DMS 273 (cell line): ENCODE data around the gene TGFBI.

Experiments
- DNase-seq: peaks from one replicate; lab custom pipeline; 2025; ENCODE audit not compliant: unreplicated experiment; lab: John Stamatoyannopoulos, UW

The TGFBI gene

DNA sequence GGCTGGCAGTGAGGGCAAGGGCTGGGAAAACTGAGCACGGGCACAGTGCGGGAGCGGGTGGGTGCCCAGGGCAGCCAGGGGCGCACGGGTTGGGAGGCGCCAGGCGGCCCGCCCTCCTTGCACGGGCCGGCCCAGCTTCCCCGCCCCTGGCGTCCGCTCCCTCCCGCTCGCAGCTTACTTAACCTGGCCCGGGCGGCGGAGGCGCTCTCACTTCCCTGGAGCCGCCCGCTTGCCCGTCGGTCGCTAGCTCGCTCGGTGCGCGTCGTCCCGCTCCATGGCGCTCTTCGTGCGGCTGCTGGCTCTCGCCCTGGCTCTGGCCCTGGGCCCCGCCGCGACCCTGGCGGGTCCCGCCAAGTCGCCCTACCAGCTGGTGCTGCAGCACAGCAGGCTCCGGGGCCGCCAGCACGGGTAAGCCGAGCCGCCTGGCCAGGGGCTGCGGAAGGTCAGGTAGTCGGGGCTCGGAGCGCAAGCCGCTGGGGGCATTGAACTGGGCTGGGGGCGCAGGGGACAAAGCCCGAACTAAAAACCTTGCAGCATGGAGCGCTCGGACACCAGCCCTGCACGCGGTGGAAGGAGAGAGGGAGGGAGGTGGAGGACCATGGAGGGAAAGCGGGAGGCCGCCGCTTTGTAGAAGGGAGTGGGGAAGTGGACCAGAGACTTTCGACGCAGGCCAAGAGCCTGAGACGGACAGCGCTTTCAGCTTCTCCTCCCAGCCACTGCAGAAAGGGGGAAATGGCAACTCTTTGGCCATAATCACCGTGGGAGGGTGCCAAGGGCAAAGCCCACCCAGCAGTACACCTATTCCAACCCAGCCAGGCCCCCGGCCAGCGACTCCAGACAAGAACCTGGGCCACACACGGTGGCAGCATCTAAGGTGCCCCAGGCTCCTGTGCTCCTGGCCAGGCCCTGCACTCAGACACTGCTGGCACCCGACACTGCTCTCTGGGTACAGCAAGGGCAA, at the start of gene TGFBI:
Gene TGFBI (plus strand): TSS at position 207 of the 961 bp plus-strand sequence. CDS start 68 bp downstream, at position 275.
- DNase-seq: peak; percentile 90

DNA sequence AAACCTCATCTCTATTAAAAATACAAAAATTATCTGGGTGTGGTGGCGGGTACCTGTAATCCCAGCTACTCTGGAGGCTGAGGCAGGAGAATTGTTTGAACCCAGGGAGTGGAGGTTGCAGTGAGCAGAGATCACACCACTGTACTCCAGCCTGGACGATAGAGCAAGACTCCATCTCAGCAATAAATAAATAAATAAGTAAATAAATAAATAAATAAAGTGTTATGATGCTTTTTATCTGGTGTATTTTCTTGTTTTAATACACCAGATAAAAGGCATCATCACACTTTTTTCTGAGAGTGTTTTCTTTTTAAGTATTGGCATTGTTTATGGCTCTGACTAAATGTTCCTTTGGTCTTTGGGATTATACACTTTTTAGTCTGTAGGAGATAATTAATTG, 49.8 kb upstream of the TGFBI start:
- no peak for DNase-seq

DNA sequence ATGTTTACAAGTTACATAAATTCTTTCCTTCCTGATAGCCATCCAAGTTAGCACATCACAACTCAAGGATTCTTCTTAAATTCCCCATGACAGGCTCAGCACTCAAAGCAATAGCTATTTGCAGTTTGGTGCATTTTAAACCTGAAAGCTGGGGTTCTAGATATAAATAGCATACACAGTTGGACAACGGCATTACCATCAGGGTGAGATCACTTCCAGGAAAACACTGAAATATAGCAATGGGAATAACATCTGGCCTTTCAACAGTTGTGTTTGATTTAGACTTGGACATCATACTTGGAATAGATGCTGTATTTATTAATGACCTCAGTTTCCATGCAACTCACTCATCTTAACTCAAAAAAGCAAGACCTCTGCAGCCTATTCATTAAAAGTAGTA, 49.3 kb upstream of the TGFBI start:
- peak; percentile 19 for DNase-seq

DNA sequence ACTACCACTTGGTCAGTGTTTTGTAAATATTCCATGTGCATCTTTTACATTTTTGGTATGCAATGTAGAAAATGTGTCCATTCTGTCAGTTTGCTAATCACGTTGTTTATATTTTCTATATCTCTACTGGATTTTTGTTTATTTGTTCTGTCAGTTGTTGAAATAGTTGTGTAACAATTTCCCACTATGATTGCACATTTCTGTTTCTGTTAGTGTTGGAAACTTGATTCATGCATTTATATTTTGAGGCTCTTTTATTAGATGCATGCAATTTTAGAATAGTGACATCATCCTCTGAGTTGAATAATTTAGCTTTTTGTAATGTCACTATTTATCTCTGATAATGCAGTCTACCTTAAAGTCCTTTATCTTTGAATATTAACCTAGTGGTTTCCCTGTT, 48.2 kb upstream of the TGFBI start:
- DNase-seq: no peak

DNA sequence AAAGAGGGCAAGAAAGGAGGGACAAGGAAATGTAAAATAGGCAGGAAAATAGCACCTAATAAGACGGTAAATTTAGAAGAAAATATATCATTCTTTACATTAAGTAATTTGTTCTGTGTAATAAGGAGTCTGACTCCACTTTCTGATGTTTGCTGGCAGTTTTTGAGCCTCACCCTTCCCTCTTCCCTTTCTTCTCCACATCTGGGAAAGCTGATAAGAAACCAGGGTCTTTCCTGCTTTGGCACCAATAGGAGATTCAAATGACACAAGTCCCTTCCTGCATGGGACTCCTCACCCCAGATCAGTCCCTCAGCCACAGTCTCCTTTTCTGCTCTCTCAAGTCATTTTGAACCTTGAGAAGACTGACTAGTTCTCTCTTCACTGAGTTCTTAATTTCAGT, 42.8 kb upstream of the TGFBI start:
- DNase-seq: no peak

DNA sequence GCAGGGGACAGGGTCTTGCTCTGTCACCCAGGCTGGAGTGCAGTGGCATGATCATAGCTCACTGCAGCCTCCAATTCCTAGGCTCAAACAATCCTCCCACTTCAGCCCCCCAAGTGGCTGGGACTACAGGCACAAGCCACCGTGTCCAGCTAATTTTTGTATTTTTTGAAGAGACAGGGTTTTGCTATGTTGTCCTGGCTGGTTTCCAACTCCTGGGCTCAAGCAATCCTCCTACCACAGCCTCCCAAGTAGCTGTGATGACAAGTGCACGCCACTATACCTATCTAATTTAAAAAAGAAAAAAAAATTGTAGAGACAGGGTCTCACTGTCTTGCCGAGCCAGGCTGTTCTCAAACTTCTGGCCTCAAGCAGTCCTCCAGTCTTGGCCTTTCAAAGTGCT, 42.4 kb upstream of the TGFBI start:
- DNase-seq: no peak

DNA sequence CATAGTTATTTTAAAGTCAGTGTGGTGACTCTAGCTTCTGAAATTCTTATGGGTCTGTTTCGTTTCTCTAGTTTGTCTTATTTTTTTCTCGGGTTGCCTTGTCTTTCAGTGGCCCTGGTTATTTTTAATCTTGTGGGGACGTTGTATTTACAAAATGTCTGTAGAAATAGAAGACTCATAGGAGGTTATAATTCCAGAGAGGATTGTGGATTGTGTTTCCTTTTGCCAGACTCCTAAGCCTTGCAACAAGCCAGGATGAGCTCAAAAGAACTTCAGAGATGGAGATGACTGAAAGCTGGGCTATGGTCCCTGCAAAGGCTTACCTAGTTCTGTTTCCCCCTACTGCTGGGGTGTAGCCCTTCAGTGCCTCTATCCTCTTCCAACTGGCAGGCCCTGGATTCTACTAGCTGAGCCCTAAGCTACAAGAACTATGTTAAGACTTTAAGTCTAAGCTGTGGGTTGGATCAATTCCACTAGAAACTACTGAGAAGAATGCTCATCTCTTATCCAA, 41.8 kb upstream of the TGFBI start:
- DNase-seq: no peak

DNA sequence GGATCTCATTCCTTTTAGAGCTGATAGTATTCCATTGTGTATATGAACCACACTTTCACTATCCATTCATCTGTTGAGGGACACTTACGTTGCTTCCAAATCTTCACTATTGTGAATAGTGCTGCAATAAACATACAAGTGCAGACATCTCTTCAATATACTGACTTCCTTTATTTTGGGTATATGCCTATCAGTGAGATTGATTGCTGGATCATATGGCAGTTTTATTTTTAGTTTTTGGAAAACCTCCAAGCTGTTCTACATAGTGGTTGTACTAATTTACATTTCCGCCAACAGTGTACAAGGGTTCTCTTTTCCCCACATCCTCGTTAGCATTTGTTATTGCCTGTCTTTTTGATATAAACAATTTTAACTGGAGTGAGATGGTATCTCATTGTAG, 40.2 kb upstream of the TGFBI start:
- peak; percentile 26 for DNase-seq

DNA sequence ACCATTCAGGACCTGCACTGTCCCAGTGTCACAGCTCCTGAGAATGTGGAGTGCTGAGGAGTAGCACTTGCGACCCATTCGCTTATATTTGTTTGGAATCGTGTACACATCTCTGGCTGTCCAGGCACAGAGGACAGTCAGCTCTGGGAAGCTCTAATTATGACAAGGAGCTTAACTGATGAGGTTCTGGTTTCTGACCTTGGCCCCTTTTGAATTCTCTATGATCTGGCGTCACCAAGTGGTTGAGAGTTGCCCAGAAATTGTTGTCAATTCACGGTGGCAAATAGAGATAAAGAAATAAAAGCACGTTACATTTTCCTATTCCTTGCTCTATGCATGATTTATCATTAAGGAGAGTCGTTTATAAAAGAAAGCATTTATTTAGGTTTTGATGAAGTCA, 39.1 kb upstream of the TGFBI start:
- DNase-seq: no peak

DNA sequence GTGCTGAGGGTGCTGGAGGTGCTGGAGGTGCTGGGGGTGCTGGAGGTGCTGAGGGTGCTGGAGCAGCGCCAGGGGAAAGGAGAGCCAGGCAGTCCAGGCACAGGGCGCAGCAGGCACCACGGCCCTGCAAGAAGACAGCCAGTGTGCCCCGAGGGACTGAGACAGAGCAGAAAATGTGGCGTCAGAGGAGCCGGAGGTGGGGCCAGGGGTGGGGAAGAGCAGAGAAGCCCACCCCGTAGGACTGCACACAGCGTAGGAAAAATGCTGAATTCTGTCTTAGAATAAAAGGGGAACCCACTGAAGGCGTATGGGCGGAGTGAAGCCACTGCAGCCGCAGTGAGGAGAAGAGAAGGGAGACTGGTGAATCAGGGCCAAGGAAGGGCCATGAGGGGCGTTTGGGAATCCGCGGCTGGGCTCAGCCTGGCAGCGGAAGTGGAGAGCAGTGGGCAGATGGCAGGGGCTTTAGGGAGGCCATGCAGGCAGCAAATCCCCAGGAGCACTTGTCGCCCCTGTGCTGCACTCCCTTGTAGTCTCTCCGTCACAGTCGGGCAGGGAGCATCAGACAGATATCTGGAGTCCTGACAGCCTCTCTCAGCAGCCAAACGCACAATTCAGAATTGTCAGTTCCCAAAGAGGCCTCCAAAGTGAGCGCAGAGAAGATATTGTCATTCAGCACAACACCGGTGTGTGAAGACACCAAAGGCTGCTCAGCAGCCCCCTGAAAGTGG, 38.1 kb upstream of the TGFBI start:
- DNase-seq: no peak

DNA sequence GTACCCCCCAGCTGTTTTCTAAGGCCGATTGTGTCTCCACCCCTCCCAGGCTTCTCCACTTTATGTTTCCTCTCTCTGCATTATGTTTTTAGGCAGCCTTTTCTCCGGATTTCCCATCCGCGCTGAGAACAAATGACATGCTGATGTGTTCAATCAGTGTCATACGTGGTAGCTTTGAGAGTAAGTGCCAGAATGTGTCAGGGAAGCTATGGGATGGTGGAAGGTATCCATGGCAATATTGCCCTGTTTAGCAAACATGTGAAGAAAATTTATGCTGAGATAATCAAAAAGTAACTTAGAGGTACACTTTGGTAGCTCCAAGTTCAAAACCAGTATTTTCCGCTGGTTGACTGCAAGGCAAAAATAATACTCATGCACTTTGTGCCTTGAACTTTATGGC, 37.4 kb upstream of the TGFBI start:
- no peak for DNase-seq

DNA sequence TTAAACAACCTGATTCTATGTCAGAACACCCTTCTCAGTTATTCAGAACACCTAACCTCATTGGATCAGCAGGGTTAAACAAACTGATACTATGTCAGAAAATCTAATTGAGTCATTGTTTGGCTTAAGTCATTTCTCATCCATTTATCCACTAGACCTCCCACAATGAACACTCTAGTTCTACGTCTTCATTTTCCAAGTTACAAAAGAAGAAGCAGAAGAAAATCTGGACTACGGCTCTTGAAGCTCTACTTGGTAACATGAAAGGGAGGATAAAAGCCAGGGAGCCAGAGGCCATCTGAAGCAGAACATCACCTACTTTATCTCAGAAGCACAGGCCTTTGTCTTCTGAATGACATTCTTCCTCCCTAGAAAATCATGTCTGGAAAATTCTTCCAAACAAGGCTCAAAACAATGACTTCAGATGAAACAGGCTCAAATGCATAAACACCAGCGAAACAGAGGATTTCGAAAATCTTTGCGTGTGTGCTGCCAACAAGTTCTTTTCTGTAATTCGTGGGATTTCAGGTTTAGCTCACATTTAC, 35.4 kb upstream of the TGFBI start:
- no peak for DNase-seq

DNA sequence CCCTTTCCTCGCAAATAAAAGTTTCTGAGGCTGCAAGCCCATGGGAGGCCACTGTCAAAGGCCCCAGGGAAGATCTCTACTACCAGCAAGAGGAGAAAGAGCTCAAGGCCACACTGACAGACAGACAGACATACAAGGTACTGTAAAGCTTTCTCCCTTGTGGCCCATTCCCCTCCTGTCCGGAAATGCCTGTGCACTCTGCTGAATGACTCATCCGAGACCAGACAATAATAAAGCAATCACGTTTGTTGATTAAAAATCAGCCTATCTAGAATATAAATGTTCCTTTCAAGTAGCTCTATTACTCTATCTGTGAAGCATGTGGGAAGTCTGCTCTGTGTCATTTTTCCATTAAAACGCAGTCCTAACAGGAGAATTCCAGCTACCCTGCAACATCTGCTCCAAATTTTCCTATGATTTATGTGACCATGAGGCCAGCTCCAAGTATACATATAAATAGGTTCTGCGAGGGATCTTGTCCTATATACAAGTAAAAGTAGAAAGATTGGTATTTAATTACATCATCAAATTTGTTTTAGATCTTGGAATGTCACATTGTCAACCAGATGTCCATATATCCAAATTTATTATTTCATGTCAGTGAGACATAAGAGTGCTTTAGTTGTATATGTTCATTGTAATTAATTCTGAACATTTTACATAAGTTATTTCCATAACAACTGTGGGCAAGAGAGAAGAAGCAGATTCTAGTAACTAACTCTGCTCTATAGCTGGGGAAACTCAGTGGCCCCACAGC, 34.7 kb upstream of the TGFBI start:
- peak; percentile 46 for DNase-seq

DNA sequence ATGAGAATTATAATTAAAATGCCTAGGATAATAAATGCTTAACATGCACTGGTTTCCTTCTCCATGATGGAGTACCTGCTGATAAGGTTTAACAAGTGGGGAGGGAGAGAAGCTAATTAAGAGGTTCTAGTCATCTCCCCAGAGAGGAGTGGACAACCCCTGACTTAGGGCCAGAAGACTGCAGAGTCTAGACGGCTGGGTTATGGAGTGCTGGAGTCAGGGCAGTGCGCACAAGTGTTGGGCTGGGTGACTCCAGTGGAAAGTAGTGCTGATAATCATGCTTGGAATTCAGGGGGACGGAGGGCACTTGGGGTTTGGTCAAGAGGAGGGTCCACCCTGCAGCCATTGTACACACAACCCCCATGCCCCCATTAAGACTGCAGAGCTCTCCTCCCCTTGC, 32.8 kb upstream of the TGFBI start:
- no peak for DNase-seq

DNA sequence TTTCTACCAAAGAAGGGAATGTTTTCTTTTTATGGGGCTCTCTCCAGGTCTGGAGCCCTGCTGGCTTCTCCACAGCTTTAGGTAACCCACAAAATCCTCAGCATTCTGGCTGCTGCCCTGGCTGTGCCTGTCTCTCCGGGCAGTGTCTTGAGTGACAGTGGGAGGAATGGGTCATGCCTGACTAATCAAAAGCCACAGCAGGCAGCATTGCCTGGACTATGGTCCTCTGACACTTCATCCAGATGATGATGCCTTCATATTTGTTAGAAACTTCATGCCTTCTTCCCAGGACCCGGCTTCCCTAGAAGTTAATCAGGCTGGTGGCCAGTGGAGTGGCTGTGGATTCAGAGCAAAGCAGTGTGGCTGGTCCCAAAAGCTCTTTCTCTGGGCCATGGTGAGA, 32.2 kb upstream of the TGFBI start:
- DNase-seq: no peak

DNA sequence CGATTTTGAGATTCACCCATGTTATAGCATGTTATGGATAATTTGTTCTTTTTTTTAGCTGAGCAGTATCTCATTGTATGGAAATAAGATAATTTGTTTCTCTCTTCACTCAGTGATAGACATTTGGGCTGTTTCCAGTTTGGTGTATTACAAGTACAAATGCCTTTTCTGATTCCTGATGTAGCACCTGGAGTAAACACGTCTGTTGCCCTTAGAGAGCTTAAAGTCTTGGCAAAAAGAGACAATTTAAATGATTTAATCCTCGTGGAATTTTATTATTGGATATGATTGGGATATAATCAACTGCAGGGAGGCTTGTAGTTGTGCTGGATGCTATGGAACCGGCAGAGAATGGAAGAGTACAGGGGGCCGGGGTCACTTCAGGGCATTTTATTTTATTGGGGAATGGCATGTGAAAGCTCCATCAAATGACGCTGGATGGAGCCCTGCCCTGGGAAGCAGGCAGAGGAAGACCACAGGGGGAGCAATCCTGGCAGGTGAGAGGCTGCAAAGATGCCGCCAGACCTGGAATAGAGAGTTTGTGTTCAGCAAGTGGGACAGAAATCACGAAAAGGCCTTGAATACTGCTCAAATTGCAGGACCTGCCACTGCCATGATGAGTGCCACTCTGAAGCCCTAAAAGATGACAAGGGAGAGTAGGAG, 31.0 kb upstream of the TGFBI start:
- DNase-seq: no peak

DNA sequence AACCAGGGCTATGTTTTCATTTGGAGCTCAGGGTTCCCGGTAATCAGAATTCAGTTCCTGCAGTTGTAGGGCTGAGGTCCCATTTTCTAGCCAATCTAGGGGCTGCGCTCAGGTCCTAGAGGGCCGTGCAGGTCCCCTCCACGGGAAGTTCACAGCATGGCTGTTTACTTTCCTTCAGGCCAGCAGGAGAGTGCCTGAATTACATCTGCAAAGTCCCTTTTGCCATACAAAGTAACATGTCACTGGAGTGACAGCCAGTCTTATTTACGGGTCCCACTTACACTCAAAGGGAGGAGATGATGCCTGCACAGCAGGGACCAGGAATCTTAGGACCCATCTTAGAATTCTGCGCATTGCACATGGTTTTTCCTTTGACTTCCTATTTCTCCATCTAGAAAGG, 29.9 kb upstream of the TGFBI start:
- no peak for DNase-seq

DNA sequence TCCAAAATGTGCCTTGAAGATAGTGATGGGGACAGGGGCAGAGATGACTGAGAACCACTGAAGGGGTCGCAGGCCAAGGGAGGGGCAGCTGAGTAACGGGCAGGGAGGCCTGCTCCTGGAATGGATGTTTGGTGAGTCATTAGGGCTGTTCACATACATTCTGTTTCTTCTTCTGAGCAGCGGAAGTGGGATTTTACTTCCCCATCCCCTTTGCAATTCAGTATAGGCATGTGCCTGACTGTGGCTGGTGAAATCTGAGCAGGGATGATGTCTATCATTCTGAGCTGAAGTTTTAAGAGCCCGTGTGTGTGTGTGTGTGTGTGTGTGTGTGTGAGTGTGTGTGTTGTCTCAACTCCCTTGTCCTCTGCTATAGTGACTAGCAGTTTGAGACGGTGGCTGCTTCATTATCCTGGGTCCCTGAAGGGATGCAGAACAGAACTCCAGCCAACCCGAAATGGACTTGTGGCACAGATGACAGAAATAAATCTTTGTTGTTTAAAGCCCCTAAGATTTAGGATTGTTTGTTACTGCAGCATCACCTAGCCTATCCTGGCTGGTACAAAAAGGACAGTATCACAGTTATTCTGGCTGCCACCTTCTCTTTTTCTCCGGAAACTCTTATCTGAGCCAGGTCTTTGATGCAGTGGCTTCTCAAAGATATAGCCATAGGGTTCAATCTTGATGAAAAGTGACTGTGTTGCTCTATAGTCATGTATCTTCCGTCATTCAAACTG, 29.2 kb upstream of the TGFBI start:
- no peak for DNase-seq

DNA sequence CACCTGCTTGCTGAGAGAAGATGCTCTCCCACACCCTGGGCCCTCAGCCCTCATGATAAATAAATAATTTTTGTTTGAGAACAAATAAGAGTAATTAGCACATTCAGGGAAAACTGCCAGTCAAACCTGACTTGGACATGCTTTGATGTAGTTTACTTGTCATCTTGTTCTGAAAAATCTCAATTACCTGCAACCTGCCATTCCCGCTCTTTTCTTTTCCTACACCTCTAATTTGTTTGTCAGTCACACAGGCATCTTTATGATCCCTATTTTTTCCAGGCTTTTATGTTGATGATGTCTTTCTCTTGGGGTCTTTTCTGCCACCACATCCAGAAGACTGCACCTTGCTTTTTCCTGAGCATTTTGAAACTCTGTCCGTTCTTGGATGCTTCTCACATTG, 28.6 kb upstream of the TGFBI start:
- DNase-seq: no peak

DNA sequence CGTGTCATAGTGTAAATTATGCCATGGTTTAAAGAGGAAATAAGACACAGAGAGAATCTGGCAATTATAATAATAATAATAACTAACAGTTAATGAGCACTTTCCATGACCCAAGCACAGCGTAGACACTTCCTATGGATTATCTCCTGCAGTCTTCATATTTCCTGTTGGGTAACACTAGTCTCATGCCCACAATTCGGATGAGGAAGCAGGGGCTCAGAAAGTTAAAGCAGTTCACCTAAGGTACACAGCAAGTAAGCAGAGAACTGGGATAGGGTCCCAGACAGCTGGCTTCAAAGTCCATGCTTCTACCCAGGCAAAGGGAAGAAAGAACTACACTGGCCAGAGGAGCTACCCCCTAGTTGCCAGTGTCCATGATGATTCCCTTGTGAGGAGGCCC, 27.9 kb upstream of the TGFBI start:
- DNase-seq: no peak
